DOHH2 (cell line): Measurements from ENCODE around the gene ATP6V0D1.

ENCODE experiments used
- EZH2phosphoT487 ChIP-seq: fragments of 200-600 bp; sonication (generic); IDR thresholded peaks from 2 replicates; pipeline ENCODE4 v1.6.1; 2017; ENCODE audit warnings: borderline replicate concordance, mild to moderate bottlenecking, antibody characterized with exemption, low read length, moderate library complexity, mixed read lengths
- TF ChIP-seq, protein P1 (sequence below): fragments of 200-600 bp; sonication (generic); IDR thresholded peaks from one replicate; pipeline ENCODE4 v1.5.1; 2014; ENCODE audit warnings: antibody characterized with exemption, mild to moderate bottlenecking, low read depth, low read length; ENCODE audit not compliant: poor library complexity, severe bottlenecking

DNA sequence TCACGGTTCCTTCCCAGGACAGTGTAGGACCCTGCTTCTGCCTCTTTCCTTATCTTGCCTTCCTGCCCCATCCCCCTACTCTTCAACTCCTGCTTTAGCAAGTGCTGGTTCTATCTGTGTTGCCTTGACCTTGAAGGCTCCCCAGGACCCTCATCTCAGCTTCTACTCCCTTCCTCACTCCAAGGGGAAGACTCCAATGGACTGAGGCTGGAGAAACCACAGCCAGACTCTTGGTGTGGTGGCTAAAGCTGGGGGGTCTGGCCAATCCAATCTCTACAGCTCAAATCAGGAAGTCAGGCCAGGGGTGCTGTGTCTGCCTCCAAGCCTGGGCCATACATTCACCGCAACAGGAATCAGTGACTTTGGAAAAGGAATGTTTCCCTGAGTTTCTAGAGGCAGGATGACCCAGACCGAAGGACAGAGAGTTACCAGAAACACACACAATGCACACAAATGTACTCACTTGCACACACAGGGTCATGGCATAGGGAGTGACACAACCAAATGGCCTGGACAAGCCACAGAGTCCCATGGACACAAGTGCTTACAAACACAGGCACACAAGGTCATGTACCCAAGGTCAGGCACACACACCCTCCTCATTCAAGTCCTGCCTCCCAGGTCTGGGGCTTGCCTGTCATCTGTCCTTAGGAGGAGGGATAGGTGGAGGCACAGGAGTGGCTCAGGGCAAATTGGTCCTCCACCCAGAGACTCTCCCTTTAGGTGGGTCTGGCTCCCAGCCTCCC, 51.7 kb downstream of the ATP6V0D1 start:
- TF ChIP-seq, protein P1, sequence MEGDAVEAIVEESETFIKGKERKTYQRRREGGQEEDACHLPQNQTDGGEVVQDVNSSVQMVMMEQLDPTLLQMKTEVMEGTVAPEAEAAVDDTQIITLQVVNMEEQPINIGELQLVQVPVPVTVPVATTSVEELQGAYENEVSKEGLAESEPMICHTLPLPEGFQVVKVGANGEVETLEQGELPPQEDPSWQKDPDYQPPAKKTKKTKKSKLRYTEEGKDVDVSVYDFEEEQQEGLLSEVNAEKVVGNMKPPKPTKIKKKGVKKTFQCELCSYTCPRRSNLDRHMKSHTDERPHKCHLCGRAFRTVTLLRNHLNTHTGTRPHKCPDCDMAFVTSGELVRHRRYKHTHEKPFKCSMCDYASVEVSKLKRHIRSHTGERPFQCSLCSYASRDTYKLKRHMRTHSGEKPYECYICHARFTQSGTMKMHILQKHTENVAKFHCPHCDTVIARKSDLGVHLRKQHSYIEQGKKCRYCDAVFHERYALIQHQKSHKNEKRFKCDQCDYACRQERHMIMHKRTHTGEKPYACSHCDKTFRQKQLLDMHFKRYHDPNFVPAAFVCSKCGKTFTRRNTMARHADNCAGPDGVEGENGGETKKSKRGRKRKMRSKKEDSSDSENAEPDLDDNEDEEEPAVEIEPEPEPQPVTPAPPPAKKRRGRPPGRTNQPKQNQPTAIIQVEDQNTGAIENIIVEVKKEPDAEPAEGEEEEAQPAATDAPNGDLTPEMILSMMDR = no peak
- TF ChIP-seq EZH2phosphoT487 = no peak
